Activated T-helper 1 cell treated with anti-CD3 and anti-CD28 coated beads, Interleukin-12 subunit alpha, Interleukin-12 subunit beta, Interleukin-2, Interleukin-4 antibody, amounts not matched to agents 30 ng/mL and 10 ng/mL and 1 ng/mL, durations not matched to agents 14 hours and 24 hours and 36 hours (primary cell): Measurements from ENCODE around the gene TMEM214. TPM values are rescaled to one million over a fixed set of nuclear protein-coding genes. Genes with fewer than 3 reads are reported as not detected.

Experiments
- DNase-seq: peaks from one replicate; pipeline ENCODE4 v3.0.0; 2021; ENCODE audit warnings: low spot score
- H3K27ac Mint-ChIP-seq: one replicate; pipeline ENCODE4 v1.8.0; 2021; ENCODE audit warnings: mild to moderate bottlenecking, mixed read lengths
- H3K27me3 Mint-ChIP-seq: one replicate; pipeline ENCODE4 v1.8.0; 2022; ENCODE audit warnings: mild to moderate bottlenecking, moderate library complexity, mixed read lengths; ENCODE audit not compliant: insufficient read depth
- H3K36me3 Mint-ChIP-seq: one replicate; pipeline ENCODE4 v1.8.0; 2021; ENCODE audit warnings: low read depth, mixed read lengths
- H3K4me1 Mint-ChIP-seq: one replicate; pipeline ENCODE4 v1.8.0; 2021; ENCODE audit warnings: low read depth, mixed read lengths
- H3K4me3 Mint-ChIP-seq: one replicate; pipeline ENCODE4 v1.8.0; 2021; ENCODE audit warnings: mild to moderate bottlenecking, moderate library complexity, mixed read lengths
- H3K9me3 Mint-ChIP-seq: one replicate; pipeline ENCODE4 v1.8.0; 2021; ENCODE audit warnings: mixed read lengths
- intact Hi-C: fragments of 100-400 bp; cut with micrococcal nuclease; formaldehyde crosslinking; loops from one replicate; pipeline ENCODE4 v1.15.1; 2024
- total RNA-seq: library from RNA; stranded (reverse); gene quantifications from 2 replicates; pipeline ENCODE4 v1.2.3, GENCODE V29; 2022

The TMEM214 gene
- total RNA-seq, 1 donor from 2014 or later: 98.1 TPM

DNA sequence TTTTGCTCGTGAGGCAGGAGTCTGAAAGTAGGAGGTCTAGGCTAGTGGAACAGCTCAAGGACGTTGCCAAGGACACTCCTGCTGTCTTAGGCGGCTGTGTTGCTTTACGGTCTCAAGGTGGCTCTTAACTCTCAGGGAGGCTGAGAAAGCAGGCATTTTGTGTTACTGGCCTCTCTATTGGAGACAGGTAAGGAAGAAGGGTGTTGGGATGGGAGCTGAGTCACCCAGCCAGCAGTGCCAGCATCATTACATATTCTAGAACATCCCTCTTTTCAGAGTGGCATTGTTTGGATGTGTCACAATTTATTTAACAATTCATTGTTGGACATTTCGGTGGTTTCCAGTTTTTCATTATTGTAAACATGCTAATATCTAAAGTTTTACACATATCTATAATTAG is 30.8 kb upstream of the TMEM214 start:
- intact Hi-C loops: no loop called here
- Mint-ChIP-seq H3K27ac (no peak overlapping the region), H3K27me3 (peaks cover 11% of the 10 kb centered on the region), H3K4me3 (no peak overlapping the region), H3K36me3 (peaks cover 1% of the 10 kb centered on the region), H3K9me3 (no peaks in the 10 kb centered on the region), H3K4me1 (no peaks in the 10 kb centered on the region)
- no peak for DNase-seq

GRCh38 chr2:27003007-27003406 is 29.8 kb upstream of the TMEM214 start:
- H3K36me3 Mint-ChIP-seq: peaks cover 1% of the 10 kb centered on the region
- no peak overlapping the region for H3K27ac Mint-ChIP-seq
- H3K27me3 Mint-ChIP-seq: peaks cover 15% of the 10 kb centered on the region
- no peaks in the 10 kb centered on the region for H3K4me1 Mint-ChIP-seq
- H3K9me3 Mint-ChIP-seq: no peaks in the 10 kb centered on the region
- intact Hi-C loops: no loop called here
- no peak overlapping the region for H3K4me3 Mint-ChIP-seq
- no peak for DNase-seq

DNA sequence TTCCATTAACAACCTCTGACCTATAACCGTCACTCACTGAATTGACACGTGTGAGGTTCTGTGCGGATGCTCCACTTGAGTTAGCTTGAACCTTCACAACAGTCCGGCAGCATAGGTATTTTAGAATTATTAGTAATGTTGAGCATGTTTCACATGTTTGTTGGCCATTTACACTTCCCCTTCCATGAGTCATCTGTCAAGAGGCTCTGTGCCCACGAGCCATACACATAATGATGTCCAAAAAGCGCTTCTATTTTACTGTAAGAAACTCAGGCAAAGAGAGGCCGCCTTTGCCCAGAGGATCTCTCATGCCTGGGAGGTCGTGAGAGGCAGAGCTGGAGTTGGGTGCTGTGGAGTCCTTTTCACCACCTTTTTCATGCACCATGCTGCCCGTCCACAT is 28.9 kb upstream of the TMEM214 start:
- Mint-ChIP-seq H3K27me3 (peaks cover 16% of the 10 kb centered on the region), H3K27ac (no peak overlapping the region), H3K4me1 (no peaks in the 10 kb centered on the region), H3K9me3 (no peaks in the 10 kb centered on the region), H3K4me3 (no peak overlapping the region), H3K36me3 (peaks cover 1% of the 10 kb centered on the region)
- intact Hi-C loops: no loop called here
- no peak for DNase-seq

DNA sequence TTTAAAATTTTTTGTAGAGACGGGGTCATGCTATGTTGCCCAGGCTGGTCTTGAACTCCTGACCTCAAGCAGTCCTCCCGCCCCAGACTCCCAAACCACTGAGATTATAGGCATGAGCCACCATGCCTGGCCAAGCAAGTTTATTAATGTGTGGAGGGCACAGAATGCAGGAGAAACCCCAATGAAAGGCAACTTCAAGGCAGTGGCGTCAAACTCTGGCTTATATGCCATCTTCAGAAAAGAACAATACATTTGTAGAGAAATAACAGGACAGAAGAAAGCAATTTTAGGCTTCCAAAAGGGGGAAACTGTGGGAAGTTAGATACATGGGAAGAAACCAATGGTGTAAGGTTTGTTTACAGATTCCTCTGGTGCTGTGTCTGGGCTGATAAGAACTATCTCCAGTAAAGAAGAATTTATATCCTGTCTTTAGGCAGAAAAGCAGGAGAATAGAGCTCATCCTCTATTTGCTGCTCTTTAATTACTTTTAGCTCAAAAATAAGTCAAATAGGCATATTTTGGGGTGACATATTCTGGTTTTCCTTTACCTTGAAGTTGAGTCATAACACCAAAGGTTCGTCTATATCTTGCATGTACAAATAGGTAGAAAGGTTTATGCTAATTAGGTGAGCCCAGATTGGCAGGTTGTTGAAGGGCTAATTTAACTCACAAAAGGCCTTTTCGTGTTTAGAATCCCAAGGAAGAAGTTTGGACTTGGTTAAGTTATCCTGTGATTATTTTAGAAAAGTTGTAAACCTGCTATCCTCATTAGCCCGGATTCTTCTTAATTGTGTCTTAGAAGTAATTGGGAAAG is 26.0 kb upstream of the TMEM214 start:
- Mint-ChIP-seq H3K4me3 (no peak overlapping the region), H3K9me3 (no peaks in the 10 kb centered on the region), H3K36me3 (peaks cover 1% of the 10 kb centered on the region), H3K27ac (no peak overlapping the region), H3K27me3 (peaks cover 21% of the 10 kb centered on the region), H3K4me1 (no peaks in the 10 kb centered on the region)
- DNase-seq: no peak
- intact Hi-C loops: no loop called here

- peaks cover 21% of the 10 kb centered on the region for H3K27me3 Mint-ChIP-seq
- H3K4me1 Mint-ChIP-seq: no peaks in the 10 kb centered on the region
- H3K9me3 Mint-ChIP-seq: no peaks in the 10 kb centered on the region
- H3K4me3 Mint-ChIP-seq: no peak overlapping the region
- intact Hi-C loops: no loop called here
- DNase-seq: no peak
- no peak overlapping the region for H3K27ac Mint-ChIP-seq
- H3K36me3 Mint-ChIP-seq: peaks cover 1% of the 10 kb centered on the region
These were observed 25.1 kb upstream of the TMEM214 start for GRCh38 chr2:27007416-27008374.

DNA sequence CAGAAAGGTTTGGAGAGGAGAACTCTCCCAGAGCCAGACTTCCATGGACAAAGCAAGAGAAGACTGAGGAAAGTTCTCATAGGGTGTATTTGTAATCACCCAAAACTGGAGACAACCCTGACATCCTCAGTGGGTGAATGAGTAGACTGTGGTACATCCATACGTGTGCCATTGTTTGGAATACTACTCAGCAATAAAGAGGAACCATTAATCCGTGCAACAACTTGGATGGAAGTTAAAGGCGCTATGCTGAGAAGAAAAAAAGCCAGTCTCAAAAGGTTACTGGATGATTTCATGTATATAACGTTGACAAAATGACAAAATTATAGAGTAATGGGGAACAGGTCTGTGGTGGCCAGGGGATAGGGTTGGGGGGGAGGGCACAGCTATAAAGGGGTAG is 24.1 kb upstream of the TMEM214 start:
- intact Hi-C loops: no loop called here
- Mint-ChIP-seq H3K9me3 (no peaks in the 10 kb centered on the region), H3K27ac (no peak overlapping the region), H3K4me3 (no peak overlapping the region), H3K27me3 (peaks cover 21% of the 10 kb centered on the region), H3K36me3 (peaks cover 1% of the 10 kb centered on the region), H3K4me1 (no peaks in the 10 kb centered on the region)
- no peak for DNase-seq

DNA sequence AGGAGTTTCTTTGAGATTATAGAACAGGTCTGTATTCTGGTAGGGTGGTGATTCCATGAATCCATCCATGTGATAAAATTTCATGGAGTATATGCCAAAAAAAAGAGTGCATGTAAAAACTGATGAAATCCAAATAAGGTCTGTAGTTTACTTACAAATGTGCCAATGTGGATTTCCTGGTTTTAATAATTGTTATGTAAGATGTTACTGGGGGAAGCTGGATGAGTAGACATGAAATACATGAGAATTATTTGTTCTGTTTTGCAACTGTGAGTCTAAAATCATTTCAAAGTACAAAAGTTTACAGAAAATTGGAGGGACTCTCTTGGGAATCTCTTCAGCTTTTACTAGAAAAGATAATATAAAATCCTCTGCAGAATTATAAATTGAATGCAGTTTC is 23.7 kb upstream of the TMEM214 start:
- no peak for DNase-seq
- H3K9me3 Mint-ChIP-seq: no peaks in the 10 kb centered on the region
- intact Hi-C loops: no loop called here
- peaks cover 21% of the 10 kb centered on the region for H3K27me3 Mint-ChIP-seq
- no peak overlapping the region for H3K27ac Mint-ChIP-seq
- H3K4me1 Mint-ChIP-seq: no peaks in the 10 kb centered on the region
- H3K36me3 Mint-ChIP-seq: peaks cover 1% of the 10 kb centered on the region
- no peak overlapping the region for H3K4me3 Mint-ChIP-seq

- intact Hi-C loops: no loop called here
- Mint-ChIP-seq H3K36me3 (peaks cover 1% of the 10 kb centered on the region), H3K27ac (no peak overlapping the region), H3K27me3 (peaks cover 16% of the 10 kb centered on the region), H3K4me1 (no peaks in the 10 kb centered on the region), H3K9me3 (no peaks in the 10 kb centered on the region), H3K4me3 (no peak overlapping the region)
- DNase-seq: no peak
These were observed 23.0 kb upstream of the TMEM214 start for GRCh38 chr2:27009716-27010115.

DNA sequence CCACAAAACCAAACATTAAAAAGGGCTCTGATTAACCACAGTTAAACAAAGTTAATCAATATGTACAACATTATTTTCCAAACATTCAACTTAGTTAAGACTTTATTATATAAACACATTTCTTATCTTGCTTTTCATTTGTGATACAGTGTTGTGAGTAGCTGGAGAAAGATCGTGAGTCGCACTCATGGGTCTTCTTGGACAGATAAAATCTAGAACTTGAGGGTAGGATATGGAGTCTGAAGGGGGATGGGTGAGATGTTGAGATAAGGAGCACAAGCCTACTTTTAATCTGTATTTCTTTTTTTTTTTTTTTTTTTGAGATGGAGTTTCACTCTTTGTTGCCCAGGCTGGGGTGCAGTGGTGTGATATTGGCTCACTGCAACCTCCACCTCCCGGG is 22.6 kb upstream of the TMEM214 start:
- peaks cover 1% of the 10 kb centered on the region for H3K36me3 Mint-ChIP-seq
- intact Hi-C loops: no loop called here
- peaks cover 16% of the 10 kb centered on the region for H3K27me3 Mint-ChIP-seq
- no peak overlapping the region for H3K4me3 Mint-ChIP-seq
- H3K4me1 Mint-ChIP-seq: no peaks in the 10 kb centered on the region
- DNase-seq: no peak
- no peaks in the 10 kb centered on the region for H3K9me3 Mint-ChIP-seq
- no peak overlapping the region for H3K27ac Mint-ChIP-seq

DNA sequence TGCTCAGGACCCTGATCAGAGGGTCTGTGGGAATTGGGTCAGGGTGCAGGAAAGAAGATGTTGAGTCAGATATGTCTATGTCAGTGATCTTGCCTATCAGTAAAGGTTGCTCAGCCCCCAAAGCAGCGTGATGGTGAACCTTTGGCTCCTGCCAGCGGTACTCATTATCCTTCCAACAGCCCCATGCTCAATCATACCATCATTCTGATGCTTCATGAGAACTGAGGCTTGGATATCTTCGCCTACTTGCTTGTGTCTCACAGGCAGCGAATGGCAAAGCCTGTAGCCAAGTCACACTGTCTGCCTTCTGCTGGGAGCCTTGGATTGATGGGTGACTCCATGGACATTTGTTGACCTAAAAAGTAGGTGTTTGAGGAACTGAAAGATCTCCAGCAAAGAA is 19.0 kb upstream of the TMEM214 start:
- no peak overlapping the region for H3K27ac Mint-ChIP-seq
- H3K27me3 Mint-ChIP-seq: peaks cover 5% of the 10 kb centered on the region
- no peaks in the 10 kb centered on the region for H3K4me1 Mint-ChIP-seq
- no peak for DNase-seq
- H3K9me3 Mint-ChIP-seq: no peaks in the 10 kb centered on the region
- no peak overlapping the region for H3K4me3 Mint-ChIP-seq
- no peaks in the 10 kb centered on the region for H3K36me3 Mint-ChIP-seq
- intact Hi-C loops: no loop called here

GRCh38 chr2:27014771-27015433 is 17.9 kb upstream of the TMEM214 start:
- no peaks in the 10 kb centered on the region for H3K4me1 Mint-ChIP-seq
- no peaks in the 10 kb centered on the region for H3K9me3 Mint-ChIP-seq
- no peaks in the 10 kb centered on the region for H3K36me3 Mint-ChIP-seq
- H3K27ac Mint-ChIP-seq: no peak overlapping the region
- H3K27me3 Mint-ChIP-seq: peaks cover under 1% of the 10 kb centered on the region
- no peak for DNase-seq
- no peak overlapping the region for H3K4me3 Mint-ChIP-seq
- intact Hi-C loops: no loop called here

DNA sequence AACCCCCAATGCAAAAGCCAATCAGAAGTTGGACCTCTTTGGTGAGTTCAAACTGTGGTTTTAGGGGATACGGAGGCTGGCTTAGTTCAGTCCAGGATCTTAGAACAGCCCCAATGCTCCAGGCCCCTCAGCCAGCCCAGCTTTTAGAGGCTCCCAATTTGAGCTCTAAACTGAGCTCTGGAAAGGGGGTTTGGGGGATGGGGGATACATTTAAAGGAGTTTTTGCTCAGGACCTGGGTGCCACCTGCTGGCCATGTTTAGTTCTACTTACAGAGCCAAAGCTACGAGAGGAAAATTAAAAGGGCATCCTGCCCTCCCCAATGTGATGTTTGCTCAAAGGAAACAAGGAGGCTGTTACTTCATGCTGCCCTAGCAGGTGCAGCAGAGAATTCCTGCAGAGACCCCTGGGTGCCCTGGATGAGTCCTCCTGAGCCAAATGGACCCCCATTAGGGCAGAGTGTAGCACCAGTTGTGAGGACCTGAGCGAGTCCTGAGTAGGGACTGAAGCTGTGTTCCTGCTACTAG is 15.9 kb upstream of the TMEM214 start:
- H3K27ac Mint-ChIP-seq: no peak overlapping the region
- no peaks in the 10 kb centered on the region for H3K27me3 Mint-ChIP-seq
- H3K36me3 Mint-ChIP-seq: peaks cover 1% of the 10 kb centered on the region
- no peak for DNase-seq
- H3K9me3 Mint-ChIP-seq: no peaks in the 10 kb centered on the region
- intact Hi-C loops: loop anchor here (1.0 to 2.0 kb wide), 3 partner anchors 46 to 171 kb away; partner anchors contain the start of gene MAPRE3
- H3K4me3 Mint-ChIP-seq: no peak overlapping the region
- no peaks in the 10 kb centered on the region for H3K4me1 Mint-ChIP-seq
